ENCODE data around the gene THOC6.
"Not testable (repeated sequence)": the region's sequence is repeated elsewhere in the genome, so short reads cannot be mapped to it uniquely, and the experiment has no call there.

THOC6 gene

GRCh38 chr16:3075946-3076345, 52.1 kb downstream of the THOC6 start:
- not testable (repeated sequence) for DNase-seq

- DNase-seq, result no peak
These were observed 52.7 kb downstream of the THOC6 start for GRCh38 chr16:3076577-3076976.

All from DMS79 (cell line).